K562 (cell line): ENCODE measurements around the gene PPP1CC. TPM values are rescaled to one million over a fixed set of nuclear protein-coding genes. Genes with fewer than 3 reads are reported as not detected.

Experiments
- ASH1L ChIP-seq: fragments of 450-650 bp; IDR thresholded peaks from 2 replicates; pipeline ENCODE4 v1.6.1; 2018; ENCODE audit warnings: borderline replicate concordance, mild to moderate bottlenecking, low read depth; ENCODE audit not compliant: partially characterized antibody
- BCL6 ChIP-seq: fragments of 250-450 bp; sonication (Bioruptor Pico); IDR thresholded peaks from 2 replicates; pipeline ENCODE4 v1.4.0; 2020
- CSDE1 ChIP-seq, 2 experiments: fragments of 450-650 bp; IDR thresholded peaks; 2 replicates each; pipeline ENCODE4 v1.6.1; 2016; ENCODE audit warnings: mild to moderate bottlenecking in 1 of 2
- EWSR1 ChIP-seq: fragments of 450-650 bp; IDR thresholded peaks from 2 replicates; pipeline ENCODE4 v1.6.1; 2018; ENCODE audit warnings: borderline replicate concordance, mild to moderate bottlenecking, low read depth, moderate library complexity; ENCODE audit not compliant: partially characterized antibody
- MYBL2 ChIP-seq, 2 experiments: fragments of 450-650 bp in 1 of 2; sonication (generic) in 1 of 2; formaldehyde crosslinking in 1 of 2; IDR thresholded peaks; 2 replicates each; pipeline versions ENCODE4 v1.6.1 to v1.8.1; 2017 to 2022; ENCODE audit warnings: borderline replicate concordance in 1 of 2, inconsistent platforms in 1 of 2, low read depth in 1 of 2, mild to moderate bottlenecking in 1 of 2, missing genetic modification reagents in 1 of 2, moderate library complexity in 1 of 2
- NR0B1 ChIP-seq: fragments of 450-650 bp; IDR thresholded peaks from one replicate; pipeline ENCODE4 v1.6.1; 2018; ENCODE audit warnings: mild to moderate bottlenecking, moderate library complexity; ENCODE audit not compliant: partially characterized antibody
- NR4A1 ChIP-seq, 2 experiments: fragments of 250-450 bp in 1 of 2; fragments of 450-650 bp in 1 of 2; sonication (Bioruptor Pico) in 1 of 2; IDR thresholded peaks; 2 replicates each; pipeline versions ENCODE4 v1.4.0 to v1.6.1; 2016 to 2020; ENCODE audit warnings: mild to moderate bottlenecking in 2 of 2, missing compliant biosample characterization in 1 of 2, missing genetic modification characterization in 1 of 2, moderate library complexity in 1 of 2
- POLR2A ChIP-seq: fragments of 450-650 bp; conservative IDR thresholded peaks from 2 replicates; pipeline ENCODE4 v1.6.1; 2016
- SNIP1 ChIP-seq: fragments of 450-650 bp; IDR thresholded peaks from 2 replicates; pipeline ENCODE4 v1.7.1; 2017; ENCODE audit warnings: low read depth, mild to moderate bottlenecking
- ZNF518B ChIP-seq: fragments of 250-450 bp; sonication (Bioruptor Pico); IDR thresholded peaks from 2 replicates; pipeline ENCODE4 v1.5.0; 2021; ENCODE audit warnings: mild to moderate bottlenecking, moderate library complexity
- ZNF561 ChIP-seq: fragments of 450-650 bp; formaldehyde crosslinking; conservative IDR thresholded peaks from 2 replicates; pipeline ENCODE4 v1.4.0; 2020; ENCODE audit warnings: mild to moderate bottlenecking, moderate library complexity
- ZNF75A ChIP-seq: fragments of 450-650 bp; formaldehyde crosslinking; IDR thresholded peaks from 2 replicates; pipeline ENCODE4 v1.4.0; 2020; ENCODE audit warnings: mild to moderate bottlenecking
- polyA plus RNA-seq, 8 experiments: library from polyadenylated mRNA; depleted of rRNA in 4 of 8; stranded (reverse) in 5 of 8; unstranded in 3 of 8; fragments of >200 nt; fragmentation: Nextera tagmentation in 2 of 8; fragmentation: Illumina TruSeq in 1 of 8; extraction: Ambion mirVana in 2 of 8; extraction: Trizol in 1 of 8; gene quantifications; 2 replicates each; pipeline versions ENCODE4 v1.2.1 to v1.2.3, GENCODE V29; 2011 to 2014; ENCODE audit warnings: inconsistent platforms in 1 of 8, missing spikeins in 1 of 8
- total RNA-seq, 7 experiments: library from RNA; depleted of rRNA in 6 of 7; stranded (reverse); fragments of >200 nt in 6 of 7; fragmentation: Illumina TruSeq in 2 of 7; extraction: Trizol in 2 of 7; gene quantifications; 2 replicates each; pipeline versions ENCODE4 v1.2.1 to v1.2.3, GENCODE V29; 2011 to 2021; ENCODE audit warnings: low replicate concordance in 1 of 7
- TF ChIP-seq, protein P1 (sequence below): fragments of 150-350 bp; IDR thresholded peaks from 2 replicates; pipeline ENCODE4 v1.6.1; 2014; ENCODE audit warnings: low read depth, mild to moderate bottlenecking, low read length, borderline replicate concordance
- TF ChIP-seq, protein P2 (sequence below): sonication (generic); formaldehyde crosslinking; IDR thresholded peaks from 2 replicates; pipeline ENCODE4 v1.8.0; 2022; ENCODE audit warnings: mild to moderate bottlenecking, missing genetic modification reagents

Gene PPP1CC
- total and polyA plus RNA-seq, 9 of the 15 experiments (the other 6 are each of a cell fraction or from before 2014, with no cell fraction given): 67.4 to 286 (median 195) TPM

GRCh38 chr12:110698171-110698902 lies 44.4 kb downstream of the PPP1CC start (continued):
- no peak for TF ChIP-seq ZNF75A (CRISPR knock-in tag)
- TF ChIP-seq POLR2A: no peak; the same call in 1 of the 2 replicates
- TF ChIP-seq, protein P1, sequence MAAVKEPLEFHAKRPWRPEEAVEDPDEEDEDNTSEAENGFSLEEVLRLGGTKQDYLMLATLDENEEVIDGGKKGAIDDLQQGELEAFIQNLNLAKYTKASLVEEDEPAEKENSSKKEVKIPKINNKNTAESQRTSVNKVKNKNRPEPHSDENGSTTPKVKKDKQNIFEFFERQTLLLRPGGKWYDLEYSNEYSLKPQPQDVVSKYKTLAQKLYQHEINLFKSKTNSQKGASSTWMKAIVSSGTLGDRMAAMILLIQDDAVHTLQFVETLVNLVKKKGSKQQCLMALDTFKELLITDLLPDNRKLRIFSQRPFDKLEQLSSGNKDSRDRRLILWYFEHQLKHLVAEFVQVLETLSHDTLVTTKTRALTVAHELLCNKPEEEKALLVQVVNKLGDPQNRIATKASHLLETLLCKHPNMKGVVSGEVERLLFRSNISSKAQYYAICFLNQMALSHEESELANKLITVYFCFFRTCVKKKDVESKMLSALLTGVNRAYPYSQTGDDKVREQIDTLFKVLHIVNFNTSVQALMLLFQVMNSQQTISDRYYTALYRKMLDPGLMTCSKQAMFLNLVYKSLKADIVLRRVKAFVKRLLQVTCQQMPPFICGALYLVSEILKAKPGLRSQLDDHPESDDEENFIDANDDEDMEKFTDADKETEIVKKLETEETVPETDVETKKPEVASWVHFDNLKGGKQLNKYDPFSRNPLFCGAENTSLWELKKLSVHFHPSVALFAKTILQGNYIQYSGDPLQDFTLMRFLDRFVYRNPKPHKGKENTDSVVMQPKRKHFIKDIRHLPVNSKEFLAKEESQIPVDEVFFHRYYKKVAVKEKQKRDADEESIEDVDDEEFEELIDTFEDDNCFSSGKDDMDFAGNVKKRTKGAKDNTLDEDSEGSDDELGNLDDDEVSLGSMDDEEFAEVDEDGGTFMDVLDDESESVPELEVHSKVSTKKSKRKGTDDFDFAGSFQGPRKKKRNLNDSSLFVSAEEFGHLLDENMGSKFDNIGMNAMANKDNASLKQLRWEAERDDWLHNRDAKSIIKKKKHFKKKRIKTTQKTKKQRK: no peak
- TF ChIP-seq EWSR1: no peak
- no peak for TF ChIP-seq ASH1L
- no peak for TF ChIP-seq MYBL2 (IDR thresholded peaks at IDR 0.05; ENCODE audit: low read depth)
- no peak for TF ChIP-seq MYBL2 (CRISPR knock-in tag; IDR thresholded peaks at IDR 0.05; ENCODE audit: borderline replicate concordance)
- TF ChIP-seq, protein P2, sequence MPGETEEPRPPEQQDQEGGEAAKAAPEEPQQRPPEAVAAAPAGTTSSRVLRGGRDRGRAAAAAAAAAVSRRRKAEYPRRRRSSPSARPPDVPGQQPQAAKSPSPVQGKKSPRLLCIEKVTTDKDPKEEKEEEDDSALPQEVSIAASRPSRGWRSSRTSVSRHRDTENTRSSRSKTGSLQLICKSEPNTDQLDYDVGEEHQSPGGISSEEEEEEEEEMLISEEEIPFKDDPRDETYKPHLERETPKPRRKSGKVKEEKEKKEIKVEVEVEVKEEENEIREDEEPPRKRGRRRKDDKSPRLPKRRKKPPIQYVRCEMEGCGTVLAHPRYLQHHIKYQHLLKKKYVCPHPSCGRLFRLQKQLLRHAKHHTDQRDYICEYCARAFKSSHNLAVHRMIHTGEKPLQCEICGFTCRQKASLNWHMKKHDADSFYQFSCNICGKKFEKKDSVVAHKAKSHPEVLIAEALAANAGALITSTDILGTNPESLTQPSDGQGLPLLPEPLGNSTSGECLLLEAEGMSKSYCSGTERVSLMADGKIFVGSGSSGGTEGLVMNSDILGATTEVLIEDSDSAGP (CRISPR knock-in tag): no peak
- TF ChIP-seq NR4A1 (CRISPR knock-in tag; IDR thresholded peaks at IDR 0.05): no peak
- no peak for TF ChIP-seq NR4A1 (tag; IDR thresholded peaks at IDR 0.05)
- TF ChIP-seq BCL6 (CRISPR knock-in tag): no peak
- no peak for TF ChIP-seq CSDE1 (IDR thresholded peaks at IDR 0.05)
- no peak for TF ChIP-seq ZNF561 (CRISPR knock-in tag)
- no peak for TF ChIP-seq ZNF518B (CRISPR knock-in tag)
- no peak for TF ChIP-seq NR0B1
- no peak for TF ChIP-seq SNIP1
